Left kidney (tissue), 2 donors: ENCODE measurements around the gene APOL1. TPM values are rescaled to one million over a fixed set of nuclear protein-coding genes. Genes with fewer than 3 reads are reported as not detected.

Experiments
- DNase-seq: peaks from one replicate; pipeline ENCODE4 v3.0.0-alpha.2; 2013
- polyA plus RNA-seq: library from polyadenylated mRNA; unstranded; fragments of 120-200 nt; gene quantifications from one replicate; pipeline ENCODE4 v1.2.1, GENCODE V29; 2013; ENCODE audit not compliant: insufficient read length

APOL1 gene
- polyA plus RNA-seq, 1 donor, result 11.7 TPM

- no peak for DNase-seq
Observed at GRCh38 chr22:36291831-36292740, 39.2 kb downstream of the APOL1 start.

- DNase-seq, result no peak
Observed at GRCh38 chr22:36292823-36293530, 40.0 kb downstream of the APOL1 start.

DNA sequence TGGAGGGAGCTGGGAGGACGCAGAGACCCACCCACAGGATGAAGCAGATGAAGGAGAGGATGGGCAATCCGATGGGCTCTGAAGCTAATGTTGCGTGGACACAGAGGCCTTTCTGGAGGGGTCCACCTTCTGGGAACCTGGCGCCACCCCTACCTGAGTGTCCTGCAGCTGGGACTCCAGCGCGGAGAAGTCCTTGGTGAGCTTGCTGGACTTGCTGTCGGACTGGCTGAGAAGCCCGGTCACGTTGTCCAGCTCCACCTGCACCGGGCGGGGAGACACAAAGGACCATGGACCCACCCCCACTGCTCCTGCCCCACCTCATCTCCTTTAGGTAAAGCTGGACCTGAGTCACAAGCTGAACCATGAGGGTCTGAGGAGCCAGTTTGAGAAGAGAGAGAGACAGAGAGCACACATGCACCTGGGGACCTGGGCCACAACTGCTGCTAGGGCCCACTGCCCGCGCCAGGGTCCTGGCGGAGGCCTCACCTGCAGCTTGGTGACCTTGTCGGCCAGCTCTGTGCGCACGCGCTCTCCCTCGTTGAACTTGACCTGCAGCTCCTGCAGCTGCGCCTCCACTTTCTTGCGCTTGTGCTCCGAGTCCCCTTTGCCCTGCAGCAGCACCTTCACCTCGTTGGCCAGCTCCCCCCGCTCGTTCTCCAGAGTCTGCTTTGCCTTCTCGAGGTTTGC is 40.8 kb downstream of the APOL1 start:
- no peak for DNase-seq

- no peak for DNase-seq
Observed at GRCh38 chr22:36294293-36294620, 41.3 kb downstream of the APOL1 start.

- no peak for DNase-seq
Observed at GRCh38 chr22:36294801-36295200, 41.9 kb downstream of the APOL1 start.

- DNase-seq, result no peak
Observed at GRCh38 chr22:36295247-36295646, 42.3 kb downstream of the APOL1 start.

DNA sequence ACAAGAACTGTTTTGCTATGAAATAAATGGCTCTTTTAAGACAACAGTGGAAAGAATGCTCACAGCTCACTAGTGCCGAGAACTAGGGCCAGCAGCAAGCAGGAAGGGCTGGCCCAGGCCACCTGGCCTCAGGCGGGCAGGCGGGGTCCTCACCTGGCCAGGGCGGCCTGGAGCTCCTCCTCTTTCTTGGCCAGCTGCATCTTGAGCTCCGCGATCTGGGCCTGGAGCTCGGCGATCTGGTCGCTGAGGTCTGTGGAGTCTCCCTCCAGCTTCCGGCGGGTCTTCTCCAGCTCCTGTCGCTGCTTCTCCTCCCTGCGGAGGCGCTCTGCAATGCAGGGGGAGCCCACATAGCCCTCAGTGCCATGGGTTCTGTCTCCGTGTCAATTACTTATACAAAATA is 43.8 kb downstream of the APOL1 start:
- DNase-seq, result no peak

- DNase-seq, result no peak
Observed at GRCh38 chr22:36297568-36297967, 44.6 kb downstream of the APOL1 start.

GRCh38 chr22:36298118-36298517 is 45.2 kb downstream of the APOL1 start:
- no peak for DNase-seq

DNA sequence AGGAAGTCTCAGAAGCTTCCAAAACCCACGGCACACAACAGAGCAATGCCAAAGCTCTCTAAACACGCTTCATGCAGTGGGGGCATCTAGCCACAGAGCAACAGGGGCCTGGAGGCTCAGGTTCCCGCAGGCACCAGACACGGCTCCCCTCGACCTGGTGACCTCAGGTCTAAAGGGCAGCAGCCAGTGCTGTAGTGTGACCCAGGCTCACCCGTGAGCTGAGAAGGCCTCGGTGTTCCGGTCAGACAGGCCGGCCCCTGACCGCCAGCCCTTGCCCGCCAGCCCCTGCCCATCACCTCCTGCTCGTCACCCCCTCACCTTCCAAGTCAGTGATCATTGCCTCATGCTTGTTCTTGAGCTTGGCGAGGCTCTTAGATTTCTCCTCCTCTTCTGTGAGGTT is 45.7 kb downstream of the APOL1 start:
- no peak for DNase-seq

GRCh38 chr22:36299295-36299694 is 46.4 kb downstream of the APOL1 start:
- no peak for DNase-seq

- DNase-seq, result no peak
Observed at GRCh38 chr22:36299911-36300310, 47.0 kb downstream of the APOL1 start.

- no peak for DNase-seq
Observed at GRCh38 chr22:36300396-36301212, 47.7 kb downstream of the APOL1 start.

DNA sequence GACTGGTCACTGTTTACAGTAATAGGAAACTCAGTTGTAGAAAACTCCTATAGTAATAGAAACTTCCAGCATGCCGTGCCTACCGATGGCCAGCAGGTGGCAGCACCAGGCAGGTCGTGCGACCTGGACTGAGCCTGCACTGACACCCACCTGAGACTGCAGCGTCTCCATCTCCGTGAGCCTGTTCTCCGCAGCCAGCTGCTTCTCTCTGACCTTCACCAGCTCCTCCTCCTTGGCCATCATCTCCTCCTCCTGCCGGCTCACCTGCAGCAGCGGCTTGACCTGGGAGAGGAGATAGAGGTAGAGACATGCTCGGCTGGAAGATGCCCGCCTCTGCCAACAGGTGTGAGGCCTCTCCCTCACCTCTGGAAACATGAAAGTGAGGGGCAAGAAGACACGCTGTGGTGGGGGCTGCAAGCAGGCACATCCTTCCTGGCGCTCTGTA is 48.5 kb downstream of the APOL1 start:
- peak; percentile 64 for DNase-seq

DNA sequence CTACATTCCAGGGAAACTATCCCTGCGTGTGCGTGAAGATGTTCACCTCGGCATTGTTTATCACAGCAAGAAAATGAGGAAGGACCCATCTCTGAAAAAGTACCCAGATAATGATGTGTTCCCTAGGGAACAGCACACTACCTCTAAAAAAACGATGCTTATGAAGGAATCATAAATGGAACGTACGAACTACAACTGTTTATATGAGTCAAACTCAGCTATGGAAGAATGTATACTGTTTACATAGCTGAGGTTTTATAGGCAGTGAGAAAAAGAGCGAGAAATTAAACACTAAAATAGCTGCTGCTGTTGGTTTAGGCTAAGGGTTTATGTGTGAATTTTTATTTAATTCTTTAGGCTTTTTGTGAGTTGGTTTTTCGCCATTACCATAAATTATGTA is 48.9 kb downstream of the APOL1 start:
- DNase-seq, result no peak

DNA sequence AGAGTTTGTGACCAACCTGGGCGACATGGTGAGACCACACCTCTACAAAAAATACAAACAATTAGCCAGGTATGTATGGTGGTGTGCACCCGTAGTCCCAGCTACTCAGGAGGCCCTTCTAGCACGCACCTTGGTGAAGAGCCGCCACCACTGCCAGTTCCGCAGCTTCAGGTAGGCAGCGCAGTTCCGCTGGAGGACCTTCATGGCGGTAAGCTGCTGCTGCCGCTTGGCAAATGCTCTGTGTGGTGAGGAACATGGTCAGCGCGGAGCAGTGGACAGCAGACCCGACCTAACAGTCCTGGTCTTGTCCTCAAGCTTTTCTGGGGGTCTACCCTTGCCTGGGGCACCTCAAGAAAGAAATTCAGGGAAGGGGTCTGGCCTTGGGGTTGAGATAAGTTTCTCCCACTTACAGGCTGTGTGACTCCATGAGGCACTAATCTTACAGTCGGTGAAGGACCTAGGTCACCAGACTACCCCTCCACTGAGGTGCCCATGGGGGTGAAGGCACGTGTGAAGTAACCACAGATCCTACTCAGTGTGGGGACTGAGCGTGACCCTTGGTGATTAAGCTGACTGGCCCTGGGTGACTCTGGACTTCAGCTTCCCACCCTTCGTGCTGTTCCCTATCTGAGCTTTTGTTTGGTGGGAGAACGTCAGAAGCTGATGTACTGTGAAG is 49.6 kb downstream of the APOL1 start:
- no peak for DNase-seq

DNA sequence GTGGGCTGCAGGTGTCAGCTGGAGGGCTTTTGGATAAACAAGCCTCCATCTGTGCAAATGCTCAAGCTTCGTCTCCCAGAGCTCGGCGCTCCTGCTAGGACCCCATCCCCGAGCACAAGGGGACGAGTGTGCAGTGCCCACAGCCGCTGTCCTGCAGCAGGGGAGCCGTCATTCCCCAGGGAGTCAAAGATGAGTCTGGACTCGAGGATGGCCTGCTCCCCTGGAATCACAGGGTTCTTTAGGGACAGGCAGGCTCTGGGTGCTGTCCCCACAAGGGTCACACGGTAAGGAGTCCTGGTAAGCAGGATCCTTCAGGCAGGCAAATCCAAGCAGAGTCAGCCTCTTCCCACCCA is 50.2 kb downstream of the APOL1 start:
- no peak for DNase-seq

- DNase-seq, result no peak
Observed at GRCh38 chr22:36303874-36304273, 50.9 kb downstream of the APOL1 start.

DNA sequence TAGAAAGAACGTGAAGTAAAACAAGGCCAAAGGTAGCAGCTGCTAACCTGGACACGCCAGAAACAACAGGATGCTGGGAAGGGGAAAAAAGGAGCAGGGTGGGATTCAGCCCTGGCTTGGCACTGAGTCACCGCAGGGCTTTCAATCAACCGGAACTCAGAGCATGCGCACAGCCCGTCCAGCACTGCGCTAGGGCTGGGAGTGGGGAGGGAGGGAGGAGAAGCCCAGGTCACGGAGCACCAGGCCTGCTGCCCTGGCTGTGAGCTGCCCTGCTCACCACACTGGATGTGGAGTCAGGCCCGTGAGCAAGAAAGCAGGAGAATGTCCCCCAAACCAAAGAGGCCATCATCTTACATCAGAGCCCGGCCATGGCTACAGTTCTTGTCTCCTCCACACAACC is 51.5 kb downstream of the APOL1 start:
- DNase-seq, result no peak

DNA sequence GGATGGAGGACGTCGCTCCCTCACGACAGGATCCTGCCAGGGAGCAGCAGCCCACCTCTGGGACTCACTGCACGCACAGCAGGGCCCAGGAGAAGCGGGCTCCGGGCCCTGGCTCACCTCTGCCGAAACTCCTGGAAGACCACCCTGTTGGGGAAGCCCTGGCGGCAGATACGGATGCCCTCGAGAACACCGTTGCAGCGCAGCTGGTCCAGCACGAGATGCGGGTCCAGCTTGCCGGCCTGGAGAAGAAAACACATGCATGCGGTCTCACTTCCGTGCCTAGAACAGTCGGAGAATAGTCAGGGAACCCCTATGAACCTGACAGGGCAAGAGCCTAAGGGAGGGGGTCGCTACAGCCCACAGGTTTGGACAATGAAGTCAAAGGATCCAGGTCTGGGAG is 52.9 kb downstream of the APOL1 start:
- DNase-seq, result no peak

DNA sequence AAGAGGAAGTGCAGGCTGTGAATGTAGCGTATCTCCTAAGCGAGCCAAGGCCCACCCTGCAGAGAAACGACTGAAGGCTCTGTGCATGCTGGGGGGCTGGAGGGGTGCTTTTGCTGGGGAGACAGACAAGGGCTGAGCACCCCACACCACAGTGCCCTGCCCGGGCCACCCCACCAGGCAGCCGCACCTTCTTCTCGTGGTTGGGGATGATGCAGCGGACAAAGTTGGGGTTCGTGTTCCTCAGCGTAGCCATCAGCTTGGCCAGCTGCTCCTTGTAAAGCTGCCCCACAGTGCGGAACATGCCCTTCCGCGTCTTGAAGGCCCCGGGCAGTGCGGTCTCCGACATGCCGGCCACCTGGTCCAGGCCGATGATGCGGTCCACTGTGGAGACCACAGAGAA is 53.3 kb downstream of the APOL1 start:
- no peak for DNase-seq

- DNase-seq, result no peak
Observed at GRCh38 chr22:36308880-36309279, 55.9 kb downstream of the APOL1 start.
